Memory B cell (primary cell): ENCODE results near the gene FOXP1.

Experiments
- ATAC-seq: fragments of 150-1000 bp; cut with Tn5 transposase; 2 replicates; pipeline ENCODE4 v1.10.0; 2021; ENCODE audit warnings: low read depth, mild to moderate bottlenecking, moderate library complexity
- DNase-seq, 2 donors: peaks; one replicate each; pipeline ENCODE4 v3.0.0; 2022; ENCODE audit warnings: low spot score in 2 of 2
- H3K27ac Mint-ChIP-seq: one replicate; pipeline ENCODE4 v1.8.0; 2022; ENCODE audit warnings: mild to moderate bottlenecking, moderate library complexity, mixed read lengths
- H3K27me3 Mint-ChIP-seq: one replicate; pipeline ENCODE4 v1.8.0; 2022; ENCODE audit warnings: mixed read lengths
- H3K36me3 Mint-ChIP-seq: one replicate; pipeline ENCODE4 v1.8.0; 2022; ENCODE audit warnings: mild to moderate bottlenecking, mixed read lengths
- H3K4me1 Mint-ChIP-seq: one replicate; pipeline ENCODE4 v1.8.0; 2022; ENCODE audit warnings: mixed read lengths
- H3K4me3 Mint-ChIP-seq: one replicate; pipeline ENCODE4 v1.8.0; 2022; ENCODE audit warnings: mild to moderate bottlenecking, moderate library complexity, mixed read lengths
- H3K9me3 Mint-ChIP-seq: one replicate; pipeline ENCODE4 v1.8.0; 2022; ENCODE audit warnings: mixed read lengths

The FOXP1 gene

GRCh38 chr3:70970952-70971351, 612.6 kb downstream of the FOXP1 start:
- H3K9me3 Mint-ChIP-seq = no peaks in the 10 kb centered on the region
- DNase-seq (no peak), ATAC-seq (no peak)
- H3K36me3 Mint-ChIP-seq = peaks cover 35% of the 10 kb centered on the region
- peaks cover 5% of the 10 kb centered on the region for H3K4me1 Mint-ChIP-seq
- no peak overlapping the region for H3K4me3 Mint-ChIP-seq
- H3K27me3 Mint-ChIP-seq = no peaks in the 10 kb centered on the region
- no peak overlapping the region for H3K27ac Mint-ChIP-seq

DNA sequence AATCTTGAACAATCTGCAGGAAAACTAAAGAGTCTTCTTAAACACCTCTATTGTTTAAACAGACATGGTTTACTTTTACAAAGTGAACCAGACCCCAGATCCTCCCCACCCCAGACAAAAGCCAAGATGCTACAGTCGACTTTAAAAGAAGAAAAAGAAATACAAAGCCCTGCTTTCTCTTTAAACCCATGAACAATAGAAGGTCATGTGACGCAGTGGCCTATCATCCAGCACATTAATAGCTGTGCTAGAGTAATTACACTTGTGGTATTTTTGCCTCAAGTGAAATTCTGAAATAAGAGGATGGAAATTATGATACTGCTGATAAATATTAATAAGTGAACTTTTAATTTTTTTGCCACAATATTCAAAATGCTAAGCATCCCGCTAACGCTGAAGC, 613.4 kb downstream of the FOXP1 start:
- ATAC-seq (no peak), DNase-seq (no peak)
- Mint-ChIP-seq H3K27me3 (no peaks in the 10 kb centered on the region), H3K36me3 (peaks cover 38% of the 10 kb centered on the region), H3K4me1 (peaks cover 5% of the 10 kb centered on the region), H3K27ac (peak overlapping the region; percentile 84), H3K9me3 (no peaks in the 10 kb centered on the region), H3K4me3 (no peak overlapping the region)

- H3K36me3 Mint-ChIP-seq = peaks cover 45% of the 10 kb centered on the region
- H3K4me3 Mint-ChIP-seq = no peak overlapping the region
- H3K27me3 Mint-ChIP-seq = no peaks in the 10 kb centered on the region
- H3K9me3 Mint-ChIP-seq = no peaks in the 10 kb centered on the region
- DNase-seq = no peak
- no peak for ATAC-seq
- H3K4me1 Mint-ChIP-seq = no peaks in the 10 kb centered on the region
- peak overlapping the region; percentile 16 for H3K27ac Mint-ChIP-seq
Measured at GRCh38 chr3:70963431-70964275, 619.9 kb downstream of the FOXP1 start.

- DNase-seq = no peak
Measured at GRCh38 chr3:70959506-70960291, 623.8 kb downstream of the FOXP1 start.

DNA sequence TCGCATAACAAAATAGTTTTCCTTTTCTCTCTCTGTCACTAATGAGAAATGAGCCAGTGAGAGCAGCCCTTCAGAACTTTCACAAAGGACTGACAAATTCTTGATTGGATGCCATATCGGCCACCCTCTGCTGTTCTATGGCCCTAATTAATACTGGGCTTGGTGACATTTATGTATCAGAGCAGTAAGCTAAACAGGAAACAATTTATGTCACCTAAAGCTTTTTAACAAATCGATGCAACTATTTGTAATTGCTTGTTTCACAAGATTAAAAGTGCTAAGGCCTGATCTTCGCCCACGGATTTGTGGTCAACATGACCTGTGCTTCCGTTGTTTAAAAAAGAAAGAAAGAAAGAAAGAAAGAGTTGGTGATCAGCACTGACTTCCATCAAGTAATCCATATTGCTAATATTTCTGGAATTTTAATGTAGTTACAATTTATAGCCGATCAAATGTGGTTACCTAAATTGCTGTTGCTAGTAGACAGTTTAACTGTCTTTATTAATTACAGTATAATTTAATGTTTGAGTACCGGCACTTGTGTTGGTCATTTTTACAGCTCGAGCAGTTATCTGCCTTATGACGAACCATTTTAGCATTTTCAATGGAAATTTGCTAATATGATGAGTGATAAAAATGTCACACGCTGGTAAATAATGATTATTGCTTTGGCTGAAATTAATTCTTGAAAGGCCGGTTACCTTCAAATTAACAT, 631.3 kb downstream of the FOXP1 start:
- ATAC-seq (no peak), DNase-seq (no peak)
- H3K9me3 Mint-ChIP-seq = no peaks in the 10 kb centered on the region
- no peaks in the 10 kb centered on the region for H3K4me1 Mint-ChIP-seq
- H3K4me3 Mint-ChIP-seq = no peak overlapping the region
- no peak overlapping the region for H3K27ac Mint-ChIP-seq
- no peaks in the 10 kb centered on the region for H3K27me3 Mint-ChIP-seq
- peaks cover under 1% of the 10 kb centered on the region for H3K36me3 Mint-ChIP-seq

More at GRCh38 chr3:70959506-70960291, 623.8 kb downstream of the FOXP1 start:
- Mint-ChIP-seq H3K27ac (no peak overlapping the region), H3K9me3 (no peaks in the 10 kb centered on the region), H3K4me3 (no peak overlapping the region), H3K27me3 (no peaks in the 10 kb centered on the region), H3K4me1 (no peaks in the 10 kb centered on the region), H3K36me3 (peaks cover 34% of the 10 kb centered on the region)
- ATAC-seq = no peak

GRCh38 chr3:70951316-70951715, 632.2 kb downstream of the FOXP1 start:
- no peak for DNase-seq
- Mint-ChIP-seq H3K4me1 (no peaks in the 10 kb centered on the region), H3K36me3 (no peaks in the 10 kb centered on the region), H3K4me3 (no peak overlapping the region), H3K9me3 (no peaks in the 10 kb centered on the region), H3K27me3 (no peaks in the 10 kb centered on the region), H3K27ac (no peak overlapping the region)
- ATAC-seq = no peak

- Mint-ChIP-seq H3K4me3 (no peak overlapping the region), H3K4me1 (no peaks in the 10 kb centered on the region), H3K36me3 (no peaks in the 10 kb centered on the region), H3K27me3 (peaks cover 6% of the 10 kb centered on the region), H3K27ac (no peak overlapping the region), H3K9me3 (no peaks in the 10 kb centered on the region)
- no peak for ATAC-seq
- DNase-seq = no peak
Measured at GRCh38 chr3:70947579-70947978, 635.9 kb downstream of the FOXP1 start.

GRCh38 chr3:70943886-70944285, 639.6 kb downstream of the FOXP1 start:
- H3K27ac Mint-ChIP-seq = no peak overlapping the region
- DNase-seq (no peak), ATAC-seq (no peak)
- H3K27me3 Mint-ChIP-seq = peaks cover 9% of the 10 kb centered on the region
- no peaks in the 10 kb centered on the region for H3K36me3 Mint-ChIP-seq
- no peaks in the 10 kb centered on the region for H3K9me3 Mint-ChIP-seq
- no peak overlapping the region for H3K4me3 Mint-ChIP-seq
- no peaks in the 10 kb centered on the region for H3K4me1 Mint-ChIP-seq

DNA sequence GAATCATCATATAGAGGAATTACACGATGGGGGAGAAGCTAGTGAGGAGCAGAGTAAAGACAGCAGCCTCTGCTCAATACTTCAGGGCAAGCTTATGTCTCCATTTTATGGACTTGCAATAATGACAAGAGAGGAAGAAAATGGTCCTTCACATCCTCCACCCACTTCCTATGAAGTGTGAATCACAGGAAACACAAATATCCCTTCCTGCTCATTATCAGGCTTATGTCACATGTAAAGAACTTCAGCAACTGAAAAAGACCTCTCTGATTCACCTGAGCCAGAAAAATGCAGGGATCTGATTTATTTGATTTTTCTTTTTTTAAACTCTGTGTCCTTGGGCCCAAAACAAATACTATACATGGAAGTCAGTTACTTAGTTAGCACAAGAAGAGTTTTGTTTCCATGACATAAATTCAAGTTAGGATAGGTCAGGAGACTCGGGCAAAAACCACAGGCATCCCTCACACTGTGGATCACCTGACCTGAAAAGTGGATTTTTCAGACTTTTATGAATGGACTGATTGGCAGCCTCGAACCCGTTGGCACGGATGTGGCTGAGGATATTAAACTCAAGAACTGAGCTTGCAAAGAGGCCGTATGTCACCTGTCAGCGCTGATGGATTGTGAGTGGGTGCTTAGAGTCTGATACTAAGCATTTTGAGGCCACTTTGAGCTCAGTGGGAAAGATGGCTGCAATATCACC, 650.3 kb downstream of the FOXP1 start:
- H3K4me1 Mint-ChIP-seq = no peaks in the 10 kb centered on the region
- DNase-seq (no peak), ATAC-seq (no peak)
- no peaks in the 10 kb centered on the region for H3K36me3 Mint-ChIP-seq
- H3K27me3 Mint-ChIP-seq = no peaks in the 10 kb centered on the region
- no peak overlapping the region for H3K4me3 Mint-ChIP-seq
- no peak overlapping the region for H3K27ac Mint-ChIP-seq
- no peaks in the 10 kb centered on the region for H3K9me3 Mint-ChIP-seq

DNA sequence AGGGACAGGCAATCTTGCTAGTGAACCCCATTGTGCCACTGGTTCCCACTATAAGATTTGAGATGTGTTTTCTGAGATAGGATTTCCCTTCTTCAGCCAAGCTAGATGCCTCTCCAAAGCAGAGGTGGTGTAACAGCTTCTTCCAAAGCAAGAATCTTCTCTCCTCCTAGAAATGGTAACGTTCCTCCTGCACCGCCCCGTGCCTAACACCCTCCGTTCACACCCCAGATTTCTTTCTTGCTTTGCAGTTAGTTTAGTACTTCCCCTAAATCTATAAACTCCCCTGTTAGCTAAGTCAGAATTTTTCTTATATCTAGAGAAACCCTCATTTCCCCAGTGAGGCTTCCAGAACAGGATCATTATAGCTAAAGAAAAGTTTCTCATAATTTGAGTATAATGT, 653.5 kb downstream of the FOXP1 start:
- no peak for ATAC-seq
- Mint-ChIP-seq H3K27ac (no peak overlapping the region), H3K9me3 (no peaks in the 10 kb centered on the region), H3K27me3 (no peaks in the 10 kb centered on the region), H3K36me3 (no peaks in the 10 kb centered on the region), H3K4me1 (no peaks in the 10 kb centered on the region), H3K4me3 (no peak overlapping the region)
- DNase-seq = no peak

GRCh38 chr3:70927239-70927638, 656.3 kb downstream of the FOXP1 start:
- peaks cover 2% of the 10 kb centered on the region for H3K27me3 Mint-ChIP-seq
- H3K4me3 Mint-ChIP-seq = no peak overlapping the region
- H3K27ac Mint-ChIP-seq = no peak overlapping the region
- H3K4me1 Mint-ChIP-seq = no peaks in the 10 kb centered on the region
- no peak for DNase-seq
- peaks cover 2% of the 10 kb centered on the region for H3K36me3 Mint-ChIP-seq
- peaks cover 3% of the 10 kb centered on the region for H3K9me3 Mint-ChIP-seq
- ATAC-seq = no peak

DNA sequence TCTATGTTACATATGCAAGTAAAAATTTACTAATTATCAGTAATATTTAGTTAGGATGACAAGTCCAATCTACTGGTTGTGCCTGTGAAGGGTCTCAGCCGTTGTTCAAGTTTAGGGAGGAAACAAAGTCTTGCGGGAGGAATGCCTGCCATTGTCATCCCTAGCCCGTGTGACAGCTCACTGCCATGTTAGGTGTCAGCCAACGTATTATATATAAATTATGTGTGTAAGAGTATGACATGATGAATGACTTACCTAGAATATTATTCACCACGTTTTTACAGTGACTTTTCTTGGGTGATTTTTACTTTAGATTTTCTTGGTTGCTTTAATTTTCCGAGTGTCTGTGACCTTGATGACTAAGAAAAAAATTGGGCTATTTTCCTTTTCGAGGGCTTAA, 656.7 kb downstream of the FOXP1 start:
- Mint-ChIP-seq H3K27me3 (peaks cover 2% of the 10 kb centered on the region), H3K36me3 (peaks cover 2% of the 10 kb centered on the region), H3K9me3 (peaks cover 3% of the 10 kb centered on the region), H3K27ac (no peak overlapping the region), H3K4me3 (no peak overlapping the region), H3K4me1 (no peaks in the 10 kb centered on the region)
- no peak for DNase-seq
- no peak for ATAC-seq

DNA sequence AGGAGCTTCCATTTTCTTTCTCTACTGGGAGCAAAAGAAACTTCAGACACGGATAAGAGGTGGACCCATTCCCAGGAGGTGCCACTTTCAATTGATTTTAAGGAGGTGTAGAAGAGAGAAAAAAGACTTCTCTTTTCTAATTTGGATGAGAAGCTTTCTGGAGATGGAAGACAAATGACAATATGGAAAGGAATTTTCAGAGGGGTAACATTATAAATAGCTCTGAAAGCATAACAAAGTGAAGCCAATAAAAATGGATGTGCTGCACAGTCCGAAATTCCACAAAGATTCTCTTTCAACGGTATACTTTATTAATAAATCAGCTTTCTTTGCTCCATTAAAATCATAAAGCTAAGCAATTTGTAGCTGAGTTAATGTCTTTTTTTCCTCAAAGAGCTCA, 663.9 kb downstream of the FOXP1 start:
- no peak overlapping the region for H3K27ac Mint-ChIP-seq
- H3K4me1 Mint-ChIP-seq = no peaks in the 10 kb centered on the region
- H3K9me3 Mint-ChIP-seq = peaks cover 4% of the 10 kb centered on the region
- peaks cover 2% of the 10 kb centered on the region for H3K36me3 Mint-ChIP-seq
- DNase-seq = no peak
- H3K4me3 Mint-ChIP-seq = no peak overlapping the region
- peaks cover 12% of the 10 kb centered on the region for H3K27me3 Mint-ChIP-seq
- no peak for ATAC-seq
